ENCODE measurements around the gene LRRC4C.

The LRRC4C gene

DNA sequence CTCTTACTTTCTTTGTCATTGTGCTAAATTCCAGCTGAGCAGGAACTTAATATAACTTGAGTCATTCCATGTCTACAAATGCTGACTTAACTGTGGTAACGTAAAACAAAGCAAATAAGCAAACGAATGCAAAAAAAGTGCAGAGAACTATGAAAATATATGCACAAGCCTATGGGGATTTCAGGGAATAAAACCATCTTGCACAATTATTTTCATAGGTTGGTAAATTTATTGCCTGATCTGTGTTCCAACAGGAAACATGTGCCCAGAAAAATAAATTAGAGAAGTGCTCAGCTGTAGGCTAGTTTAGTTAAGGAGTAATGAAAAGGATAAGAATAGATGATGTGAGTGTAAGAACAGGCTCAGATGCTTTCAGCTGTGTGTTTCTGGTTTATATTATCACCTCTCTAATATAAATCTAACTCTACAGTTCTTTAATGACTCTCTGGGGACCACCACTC lies 1169.3 kb downstream of the LRRC4C start:
- DNase-seq (ENCODE audit: low read depth), result no peak

- DNase-seq (ENCODE audit: low read depth), result no peak
These were observed 1170.1 kb downstream of the LRRC4C start for GRCh38 chr11:40289370-40289769.

- no peak for DNase-seq (ENCODE audit: low read depth)
These were observed 1171.3 kb downstream of the LRRC4C start for GRCh38 chr11:40287916-40288803.

DNA sequence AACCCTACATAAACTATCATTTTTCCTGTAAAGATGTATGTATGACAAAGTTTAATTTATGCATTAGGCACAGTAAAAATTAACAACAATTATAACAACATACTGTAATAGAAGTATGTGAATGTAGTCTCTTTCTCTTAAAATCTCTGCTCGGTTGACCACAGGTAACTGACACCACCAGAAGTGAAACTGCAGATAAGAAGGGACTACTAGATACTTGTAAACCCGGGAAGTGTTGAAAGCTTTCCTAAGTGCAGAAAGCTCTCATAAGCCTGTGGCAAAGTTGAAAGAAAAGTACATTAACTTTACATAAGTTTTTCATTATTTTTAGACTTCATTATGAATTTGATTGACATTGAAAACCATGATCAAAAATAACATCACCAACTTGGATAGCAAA lies 1173.3 kb downstream of the LRRC4C start:
- DNase-seq (ENCODE audit: low read depth), result no peak

DNA sequence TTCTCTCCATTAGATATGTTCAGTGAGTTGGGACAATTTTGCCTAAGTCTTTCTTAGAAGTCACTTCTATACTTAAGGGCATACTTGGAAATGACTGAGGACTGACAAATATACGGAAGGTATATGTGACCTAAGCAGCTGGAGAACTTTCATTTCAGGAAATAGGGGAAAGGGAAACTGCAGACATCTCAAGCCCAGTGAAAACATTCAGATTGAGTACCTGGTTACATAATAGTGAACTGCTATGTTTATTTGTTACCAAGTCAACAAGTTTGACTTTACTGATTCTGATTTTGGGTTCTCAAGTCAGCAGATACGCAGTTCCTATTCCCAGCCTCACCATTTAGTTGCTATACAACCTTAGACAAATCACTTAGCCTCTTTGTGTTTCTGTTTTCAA lies 1173.9 kb downstream of the LRRC4C start:
- no peak for DNase-seq (ENCODE audit: low read depth)

DNA sequence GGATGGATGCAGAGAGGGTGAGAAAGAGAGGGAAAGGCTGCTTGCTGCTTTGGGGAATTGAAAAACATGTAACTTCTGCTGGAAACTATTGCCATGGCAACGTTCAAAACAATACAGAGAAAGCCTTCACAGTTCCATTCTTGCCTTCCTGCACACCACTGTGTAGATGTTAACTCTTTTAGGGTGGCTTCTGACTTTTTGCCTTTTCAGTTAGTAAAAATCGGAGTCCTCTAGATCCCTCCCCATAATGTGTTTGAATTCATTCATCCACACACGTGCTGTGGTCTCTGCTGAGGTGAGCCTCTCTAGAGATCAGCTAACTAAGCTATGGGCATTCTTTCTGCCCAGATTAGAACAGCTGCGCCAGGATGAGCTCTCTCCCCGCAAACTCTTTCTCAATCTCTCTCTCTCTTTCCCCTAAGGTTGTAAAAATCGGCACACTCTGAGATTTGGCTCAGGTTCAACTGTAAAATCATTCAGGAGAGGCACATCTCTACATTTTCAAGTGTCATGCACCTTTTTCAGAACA lies 1178.3 kb downstream of the LRRC4C start:
- DNase-seq (ENCODE audit: low read depth), result no peak

GRCh38 chr11:40280159-40281051 lies 1179.0 kb downstream of the LRRC4C start:
- no peak for DNase-seq (ENCODE audit: low read depth)

GRCh38 chr11:40276960-40277359 lies 1182.5 kb downstream of the LRRC4C start:
- DNase-seq (ENCODE audit: low read depth), result no peak

DNA sequence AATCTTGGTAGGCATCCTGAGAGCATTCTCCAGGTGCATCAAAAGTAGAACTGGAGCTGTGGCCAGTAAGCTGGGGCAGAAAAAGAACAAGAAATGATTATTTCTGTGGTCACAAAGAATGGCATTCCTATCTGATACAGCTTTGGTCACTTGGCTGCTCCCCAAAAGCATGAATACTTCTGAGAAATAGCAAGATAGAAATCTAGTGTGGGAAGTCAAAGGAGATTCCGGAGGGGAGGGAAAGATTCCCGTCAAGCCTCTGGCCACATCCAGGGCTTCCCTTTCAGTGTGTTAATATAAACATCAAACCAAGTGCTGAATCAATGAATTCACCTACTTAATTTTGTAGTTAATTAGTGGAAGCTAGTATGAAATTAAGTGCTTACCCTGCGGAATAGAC lies 1185.4 kb downstream of the LRRC4C start:
- peak; percentile 70 for DNase-seq (ENCODE audit: low read depth)

GRCh38 chr11:40273192-40273732 lies 1186.2 kb downstream of the LRRC4C start:
- DNase-seq (ENCODE audit: low read depth), result no peak

DNA sequence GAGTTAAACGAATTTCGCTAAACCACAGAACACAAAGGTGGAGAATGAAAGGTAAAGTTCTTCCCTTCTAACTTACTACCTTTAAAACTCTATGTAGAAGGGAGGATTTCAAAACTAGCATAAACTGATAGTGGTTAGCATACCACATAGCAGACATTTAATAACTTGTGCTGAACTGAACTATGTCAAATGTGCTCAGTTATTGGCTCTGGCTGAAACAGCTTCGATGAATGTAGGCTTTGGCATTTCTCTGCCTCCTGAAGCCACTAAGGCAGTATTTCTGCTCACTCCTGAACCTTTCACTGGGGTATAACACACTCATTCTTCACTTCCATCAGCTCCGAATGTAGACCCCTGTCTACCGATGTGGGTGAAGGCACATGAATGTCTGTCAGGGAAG lies 1188.1 kb downstream of the LRRC4C start:
- DNase-seq (ENCODE audit: low read depth), result peak; percentile 2

GRCh38 chr11:40269865-40270264 lies 1189.6 kb downstream of the LRRC4C start:
- no peak for DNase-seq (ENCODE audit: low read depth)

- no peak for DNase-seq (ENCODE audit: low read depth)
These were observed 1190.9 kb downstream of the LRRC4C start for GRCh38 chr11:40268551-40268950.

GRCh38 chr11:40255457-40255856 lies 1204.0 kb downstream of the LRRC4C start:
- no peak for DNase-seq (ENCODE audit: low read depth)

DNA sequence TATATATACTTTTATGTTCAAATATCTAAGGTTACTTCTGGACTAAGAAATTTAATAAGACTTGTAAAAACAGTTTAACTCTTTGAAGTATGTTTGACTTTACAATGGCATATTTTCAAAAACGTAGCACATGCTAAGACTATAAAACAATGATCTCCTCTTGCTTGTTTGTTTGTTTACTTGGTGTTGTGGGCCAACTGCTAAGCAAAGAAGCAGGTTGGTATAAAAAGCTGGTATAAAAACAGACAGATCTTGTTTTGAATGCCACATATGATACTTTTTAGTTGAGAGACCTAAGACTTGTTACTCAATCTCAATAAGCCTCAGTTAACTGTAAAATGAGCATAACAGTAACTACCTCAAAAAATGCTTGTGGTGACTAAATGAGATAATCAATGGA lies 1206.3 kb downstream of the LRRC4C start:
- no peak for DNase-seq (ENCODE audit: low read depth)

DNA sequence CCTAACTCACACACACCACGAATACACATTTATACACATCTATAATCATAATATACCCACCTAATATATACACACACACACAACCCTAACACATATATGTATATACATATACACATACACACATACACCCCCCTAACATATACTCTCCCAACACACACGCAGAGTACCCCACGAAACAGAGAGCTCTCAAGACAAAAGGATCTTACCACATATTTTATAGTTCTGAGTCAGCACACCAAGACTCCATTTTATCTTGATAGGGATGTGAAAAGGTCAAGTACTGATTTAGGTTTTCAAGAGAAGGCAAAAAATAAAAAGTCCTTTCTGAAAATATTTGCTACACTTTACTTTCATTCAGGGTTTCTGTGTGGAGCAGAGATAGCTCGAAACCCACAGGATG lies 1207.2 kb downstream of the LRRC4C start:
- no peak for DNase-seq (ENCODE audit: low read depth)

DNA sequence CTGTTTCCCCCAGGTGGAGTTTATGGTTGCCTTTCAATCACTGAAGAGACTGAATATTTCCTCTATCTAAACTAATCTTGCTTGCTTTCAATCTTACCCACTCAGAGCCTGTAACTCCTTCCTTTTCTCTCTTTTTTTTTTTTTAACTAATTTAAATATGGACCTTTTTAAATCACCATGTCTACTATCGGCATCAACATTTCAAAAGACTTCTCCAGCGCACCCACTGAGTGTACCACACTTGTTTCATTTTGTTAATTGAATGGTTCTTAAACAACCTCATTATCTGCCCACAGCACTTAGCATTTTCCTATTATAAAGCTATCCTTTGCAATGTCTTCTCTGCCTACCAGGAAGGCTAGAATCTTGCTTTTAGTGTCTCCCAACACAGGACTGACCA lies 1212.5 kb downstream of the LRRC4C start:
- DNase-seq (ENCODE audit: low read depth), result no peak

DNA sequence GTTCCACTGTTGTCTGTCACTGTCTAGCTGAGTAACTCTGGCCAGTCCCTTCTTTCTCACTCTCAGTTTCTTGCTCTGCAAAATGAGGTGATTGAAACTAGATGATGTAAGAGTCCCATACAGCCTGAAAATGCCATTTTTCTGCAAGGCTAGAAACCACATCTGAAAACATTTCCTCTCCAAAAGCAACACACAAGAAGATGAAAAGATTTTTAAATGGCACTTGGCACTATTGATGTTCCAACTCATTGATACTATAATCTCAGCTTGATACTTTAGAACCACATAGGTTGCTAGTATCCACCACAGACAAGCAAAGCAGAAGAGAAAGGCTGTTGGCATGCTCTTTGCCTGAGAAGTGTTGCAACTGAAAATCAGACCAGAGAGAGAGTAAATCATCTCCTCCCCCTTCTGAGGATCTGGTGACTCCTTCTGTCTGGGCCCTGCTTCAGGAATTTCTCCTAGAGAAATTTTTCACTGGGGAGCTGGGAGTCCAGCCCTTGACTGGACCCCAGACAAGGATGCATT lies 1217.9 kb downstream of the LRRC4C start:
- DNase-seq (ENCODE audit: low read depth), result no peak

DNA sequence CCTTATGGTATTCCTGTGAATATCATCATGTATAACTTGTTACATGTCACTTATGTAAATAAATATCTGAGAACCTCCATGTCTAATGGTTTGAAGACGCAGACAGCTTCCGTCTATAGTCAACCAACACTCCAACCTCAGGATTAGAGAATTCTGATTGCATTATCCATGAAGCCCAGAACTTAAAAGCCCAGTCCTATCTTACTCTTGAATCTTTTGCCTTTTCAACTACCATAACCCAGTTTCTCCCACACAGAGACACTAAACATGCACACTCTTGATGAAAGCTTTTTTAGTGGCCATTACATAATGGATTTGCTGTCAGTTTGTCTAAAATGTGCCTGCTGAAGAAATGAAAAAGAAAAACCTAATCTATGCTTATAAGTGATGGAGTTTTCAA lies 1219.2 kb downstream of the LRRC4C start:
- DNase-seq (ENCODE audit: low read depth), result no peak

DNA sequence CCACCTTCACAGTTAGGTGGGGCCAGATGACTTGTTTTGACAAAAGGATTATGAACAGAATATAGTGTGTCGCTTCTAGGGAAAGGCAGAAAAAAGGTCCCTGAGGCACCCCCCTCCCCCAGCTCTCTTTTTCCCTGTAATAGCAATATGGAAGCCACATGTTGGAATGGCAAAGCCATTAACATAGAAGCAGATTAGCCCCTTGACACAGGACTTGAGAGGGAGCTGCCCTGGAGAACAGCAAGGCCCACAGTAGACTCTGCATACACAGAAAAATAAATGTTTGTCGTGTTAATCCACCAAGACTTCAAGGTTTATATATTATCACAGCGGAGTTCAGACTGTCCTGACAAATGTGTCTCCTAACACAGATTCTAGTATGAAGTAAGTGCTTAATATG lies 1222.9 kb downstream of the LRRC4C start:
- no peak for DNase-seq (ENCODE audit: low read depth)

DNA sequence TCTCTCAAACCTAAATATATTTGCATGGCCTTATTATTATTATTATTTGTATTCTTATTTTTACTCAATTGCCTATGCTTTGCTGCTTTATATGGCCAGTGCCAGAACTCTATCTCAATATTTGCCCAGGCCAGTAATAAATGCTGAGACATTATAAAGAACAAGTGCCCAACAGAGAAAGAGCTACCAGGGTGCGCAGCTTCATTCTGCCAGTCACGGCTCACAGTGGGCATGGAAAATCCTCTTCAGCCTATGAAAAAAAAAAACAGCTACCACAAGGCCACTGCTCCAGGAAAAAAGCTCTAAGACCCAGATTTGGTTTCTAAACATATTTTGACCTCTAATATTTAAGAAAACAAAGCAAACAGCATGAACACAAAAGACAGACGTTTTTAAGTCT lies 1223.6 kb downstream of the LRRC4C start:
- DNase-seq (ENCODE audit: low read depth), result no peak

GRCh38 chr11:40230821-40231220 lies 1228.6 kb downstream of the LRRC4C start:
- DNase-seq (ENCODE audit: low read depth), result no peak

Measured in iris pigment epithelial cell (primary cell).